Tibial artery (tissue), 4 donors: Measurements from ENCODE around the gene PRRX2.
A peak's percentile ranks its signal among the peaks of the same experiment; 100 is the strongest.

Source experiments
- DNase-seq, 2 donors: peaks; one replicate each; pipeline ENCODE4 v3.0.0-alpha.2; 2019
- H3K27ac ChIP-seq, 2 donors: fragments of 200-600 bp; sonication (generic) in 1 of 2; 1 replicate in 1 of 2; 2 replicates in 1 of 2; pipeline ENCODE4 v1.5.1; 2018 to 2019; ENCODE audit warnings: mild to moderate bottlenecking in 1 of 2
- H3K27me3 ChIP-seq, 2 donors: fragments of 200-600 bp; sonication (generic) in 1 of 2; one replicate each; pipeline versions ENCODE4 v1.5.1 to v1.6.0; 2016 to 2019
- H3K36me3 ChIP-seq, 3 donors: fragments of 200-600 bp; sonication (generic) in 2 of 3; one replicate each; pipeline ENCODE4 v1.5.1; 2016 to 2019; ENCODE audit warnings: mild to moderate bottlenecking in 2 of 3
- H3K4me1 ChIP-seq, 4 donors: fragments of 200-600 bp; sonication (generic) in 2 of 4; 1 replicate in 3 of 4; 2 replicates in 1 of 4; pipeline ENCODE4 v1.5.1; 2016 to 2019
- H3K4me3 ChIP-seq, 2 donors: fragments of 200-600 bp; sonication (generic) in 1 of 2; 1 replicate in 1 of 2; 2 replicates in 1 of 2; pipeline ENCODE4 v1.5.1; 2018 to 2019; ENCODE audit warnings: mild to moderate bottlenecking in 2 of 2
- H3K9me3 ChIP-seq, 3 donors: fragments of 200-600 bp; sonication (generic) in 1 of 3; one replicate each; pipeline ENCODE4 v1.5.1; 2016 to 2019
- intact Hi-C: fragments of 100-400 bp; cut with DNase I; formaldehyde crosslinking; loops from one replicate; pipeline ENCODE4 v1.15.0; 2023; ENCODE audit warnings: low total_unique reads
- TF ChIP-seq, protein P1 (sequence below), 2 experiments: fragments of 200-600 bp in 1 of 2; fragments of 450-650 bp in 1 of 2; IDR thresholded peaks; one replicate each; pipeline ENCODE4 v1.5.1; 2017 to 2019; ENCODE audit warnings: antibody characterized with exemption in 2 of 2, mild to moderate bottlenecking in 1 of 2, moderate library complexity in 1 of 2

The PRRX2 gene

DNA sequence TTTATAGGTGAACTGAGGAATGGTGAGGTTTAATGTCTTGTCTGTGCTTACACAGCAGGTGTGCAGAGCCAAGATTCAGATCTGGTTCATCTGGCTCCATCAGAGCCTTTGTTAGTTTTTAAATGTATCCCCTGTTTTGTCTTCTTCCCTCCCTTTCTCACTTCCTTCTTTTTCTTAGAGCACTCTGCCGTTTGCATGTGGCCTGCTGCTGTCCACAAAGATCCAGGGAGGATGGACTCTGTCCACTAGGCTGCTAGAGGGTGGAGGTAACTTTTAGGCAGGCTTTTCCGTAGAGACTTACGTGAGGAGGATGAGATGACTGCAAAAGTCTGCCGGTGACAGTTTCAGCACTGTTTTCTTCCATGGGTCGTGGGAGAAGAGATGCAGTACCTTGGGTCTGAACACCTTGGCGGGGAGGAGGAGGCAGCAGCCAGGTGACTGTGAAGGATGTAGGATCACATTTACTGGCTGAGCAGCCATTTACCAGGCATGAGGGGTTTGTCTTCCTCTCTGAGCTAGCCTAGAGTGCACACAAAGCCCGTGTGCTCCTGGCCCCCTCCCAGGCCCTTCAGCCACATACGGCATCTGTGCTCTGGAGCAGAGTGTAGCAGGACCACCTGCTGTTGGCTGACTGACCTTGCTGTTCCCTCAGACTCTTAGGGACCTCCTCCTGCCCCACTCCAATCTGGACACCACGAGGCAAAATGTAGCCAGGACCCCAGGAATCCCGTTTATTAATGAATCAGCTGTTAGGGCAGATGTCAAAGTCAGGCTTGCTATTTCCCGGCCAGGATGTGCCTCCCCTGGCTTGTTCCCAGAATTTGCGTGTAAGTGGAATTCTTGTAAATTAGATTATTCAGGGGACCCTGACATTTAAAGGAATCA lies 37.6 kb upstream of the PRRX2 start:
- peak overlapping the region; percentile 87 to 90 for H3K27ac ChIP-seq
- DNase-seq: no peak
- H3K36me3 ChIP-seq: peaks cover 0 to 5% (median 5%) of the 10 kb centered on the region in 3 donors
- H3K27me3 ChIP-seq: no peaks in the 10 kb centered on the region
- intact Hi-C loops: no loop called here
- TF ChIP-seq, protein P1, sequence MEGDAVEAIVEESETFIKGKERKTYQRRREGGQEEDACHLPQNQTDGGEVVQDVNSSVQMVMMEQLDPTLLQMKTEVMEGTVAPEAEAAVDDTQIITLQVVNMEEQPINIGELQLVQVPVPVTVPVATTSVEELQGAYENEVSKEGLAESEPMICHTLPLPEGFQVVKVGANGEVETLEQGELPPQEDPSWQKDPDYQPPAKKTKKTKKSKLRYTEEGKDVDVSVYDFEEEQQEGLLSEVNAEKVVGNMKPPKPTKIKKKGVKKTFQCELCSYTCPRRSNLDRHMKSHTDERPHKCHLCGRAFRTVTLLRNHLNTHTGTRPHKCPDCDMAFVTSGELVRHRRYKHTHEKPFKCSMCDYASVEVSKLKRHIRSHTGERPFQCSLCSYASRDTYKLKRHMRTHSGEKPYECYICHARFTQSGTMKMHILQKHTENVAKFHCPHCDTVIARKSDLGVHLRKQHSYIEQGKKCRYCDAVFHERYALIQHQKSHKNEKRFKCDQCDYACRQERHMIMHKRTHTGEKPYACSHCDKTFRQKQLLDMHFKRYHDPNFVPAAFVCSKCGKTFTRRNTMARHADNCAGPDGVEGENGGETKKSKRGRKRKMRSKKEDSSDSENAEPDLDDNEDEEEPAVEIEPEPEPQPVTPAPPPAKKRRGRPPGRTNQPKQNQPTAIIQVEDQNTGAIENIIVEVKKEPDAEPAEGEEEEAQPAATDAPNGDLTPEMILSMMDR (IDR thresholded peaks at IDR 0.05): no peak
- no peaks in the 10 kb centered on the region for H3K9me3 ChIP-seq
- H3K4me3 ChIP-seq: peak overlapping the region; percentile 72 to 79
- peaks cover 0 to 57% (median 46%) of the 10 kb centered on the region in 4 donors for H3K4me1 ChIP-seq

DNA sequence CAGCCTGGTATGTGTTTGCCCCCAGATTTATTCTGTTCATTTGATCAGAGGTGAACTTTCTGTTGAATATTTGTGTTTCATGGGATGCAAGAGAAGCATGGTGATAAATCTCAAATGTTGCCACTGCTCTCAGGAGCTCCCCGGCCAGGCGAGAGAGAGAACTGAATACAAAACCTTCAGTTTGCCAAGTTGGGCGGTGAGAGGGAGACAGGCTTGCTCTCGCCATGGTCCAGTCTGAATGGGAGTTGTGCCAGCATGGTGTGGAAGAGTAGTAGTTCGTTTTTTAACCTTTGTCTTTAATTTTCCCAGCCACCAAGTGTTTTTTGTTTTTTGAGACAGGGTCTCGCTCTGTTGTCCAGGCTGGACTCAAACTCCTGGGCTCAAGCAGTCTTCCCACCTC lies 36.7 kb upstream of the PRRX2 start:
- Histone ChIP-seq H3K27ac (no peak overlapping the region), H3K27me3 (no peaks in the 10 kb centered on the region), H3K36me3 (peaks cover 2 to 14% (median 13%) of the 10 kb centered on the region in 3 donors), H3K4me3 (no peak overlapping the region), H3K4me1 (peaks cover 0 to 57% (median 46%) of the 10 kb centered on the region in 4 donors), H3K9me3 (no peaks in the 10 kb centered on the region)
- DNase-seq: no peak
- TF ChIP-seq, protein P1 (IDR thresholded peaks at IDR 0.05): no peak
- intact Hi-C loops: no loop called here

DNA sequence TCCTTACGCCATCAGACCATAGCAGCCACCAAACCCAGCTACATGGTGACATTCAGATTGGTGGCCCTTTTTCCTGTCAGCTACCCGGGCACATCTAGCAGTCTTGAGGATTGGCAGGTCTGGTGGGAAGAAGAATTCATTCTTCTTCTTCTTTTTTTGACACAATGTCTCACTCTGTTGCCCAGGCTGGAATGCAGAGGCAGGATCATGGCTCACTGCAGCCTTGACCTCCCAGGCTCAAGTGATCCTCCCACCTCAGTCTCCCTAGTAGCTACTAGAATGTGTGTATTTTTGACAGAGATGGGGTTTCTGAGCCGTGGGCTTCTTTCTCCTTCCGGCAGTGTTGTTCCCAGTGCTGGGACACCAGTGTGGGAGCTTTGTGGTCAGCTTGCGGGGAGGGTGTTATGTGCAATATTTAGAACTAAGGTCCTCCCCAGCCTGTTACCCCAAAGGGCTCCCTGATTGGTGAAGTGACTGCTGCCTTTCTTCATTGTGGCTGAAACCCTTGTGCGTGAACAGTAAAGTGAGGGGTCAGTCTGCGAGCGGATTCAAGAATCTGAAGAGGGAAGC lies 36.1 kb upstream of the PRRX2 start:
- Histone ChIP-seq H3K27me3 (no peaks in the 10 kb centered on the region), H3K4me3 (no peak overlapping the region), H3K4me1 (peaks cover 0 to 55% (median 46%) of the 10 kb centered on the region in 4 donors), H3K27ac (no peak overlapping the region), H3K36me3 (peaks cover 9 to 20% (median 20%) of the 10 kb centered on the region in 3 donors), H3K9me3 (no peaks in the 10 kb centered on the region)
- intact Hi-C loops: no loop called here
- DNase-seq: no peak
- TF ChIP-seq, protein P1 (IDR thresholded peaks at IDR 0.05): no peak

DNA sequence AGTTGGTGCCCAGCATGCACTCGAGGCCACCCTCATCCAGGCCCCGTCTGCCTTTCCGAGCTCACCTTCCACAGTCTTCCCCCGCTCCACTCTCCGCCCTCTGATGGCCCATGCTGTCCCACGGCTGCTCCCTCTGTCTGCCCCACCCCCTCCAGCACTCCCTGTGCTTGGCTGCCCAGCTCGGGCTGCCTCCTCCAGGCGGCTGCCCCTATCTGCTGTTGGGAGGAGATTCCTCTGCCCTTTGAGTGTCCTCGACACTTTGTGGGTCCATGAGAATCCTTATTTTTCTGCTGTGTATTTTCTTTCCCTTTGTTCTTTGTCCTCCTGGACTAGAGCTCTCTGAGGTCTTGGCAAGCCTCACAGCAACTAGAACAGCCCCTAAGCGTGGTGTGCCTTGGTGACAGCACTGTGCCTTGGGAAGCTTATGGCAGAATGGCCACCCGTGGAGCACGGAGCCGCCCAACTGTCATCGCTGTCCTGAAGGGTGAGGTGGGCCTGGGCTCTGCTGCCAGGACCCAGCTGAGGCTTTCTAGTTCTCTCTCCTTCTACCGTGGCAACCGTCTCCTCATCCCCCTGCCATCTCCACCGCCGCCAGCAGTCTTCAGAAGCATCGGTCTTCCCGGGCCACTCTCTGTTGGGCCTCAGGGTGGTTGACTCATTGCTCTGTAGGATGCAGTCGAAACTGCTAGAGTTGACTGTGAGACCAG lies 34.3 kb upstream of the PRRX2 start:
- H3K4me3 ChIP-seq: no peak overlapping the region
- DNase-seq: no peak

DNA sequence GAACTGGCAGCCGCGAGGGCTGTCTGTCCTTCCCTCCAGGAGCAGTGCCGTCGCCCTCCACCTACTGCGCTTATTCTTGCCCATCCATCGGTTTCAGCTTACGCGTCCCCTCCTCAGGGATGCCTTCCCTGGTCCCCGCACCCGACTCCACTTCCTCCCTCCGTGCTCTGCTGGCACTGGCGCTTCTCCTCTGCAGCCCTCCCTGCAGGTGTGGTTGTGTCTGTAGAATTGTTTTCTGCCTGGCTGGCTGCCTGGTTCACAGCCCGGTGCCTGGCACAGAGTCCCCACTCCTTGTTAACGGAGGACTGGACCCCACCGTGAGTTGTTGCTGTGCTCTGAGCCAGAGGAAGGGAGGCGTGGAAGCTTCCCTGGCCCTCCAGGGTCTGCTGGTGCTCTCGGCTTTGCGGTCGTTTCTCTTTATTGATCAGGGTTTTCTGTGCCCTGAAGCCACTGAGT lies 33.7 kb upstream of the PRRX2 start:
- intact Hi-C loops: no loop called here

More for the DNA sequence above, 34.3 kb upstream of the PRRX2 start:
- H3K4me1 ChIP-seq: peaks cover 0 to 47% (median 39%) of the 10 kb centered on the region in 4 donors
- TF ChIP-seq, protein P1 (IDR thresholded peaks at IDR 0.05): no peak
- no peaks in the 10 kb centered on the region for H3K9me3 ChIP-seq
- no peak overlapping the region for H3K27ac ChIP-seq
- intact Hi-C loops: no loop called here
- H3K36me3 ChIP-seq: peaks cover 26 to 38% (median 38%) of the 10 kb centered on the region in 3 donors
- H3K27me3 ChIP-seq: no peaks in the 10 kb centered on the region

More for the DNA sequence above, 33.7 kb upstream of the PRRX2 start:
- Histone ChIP-seq H3K4me1 (peaks cover 0 to 45% (median 37%) of the 10 kb centered on the region in 4 donors), H3K27ac (no peak overlapping the region), H3K4me3 (no peak overlapping the region), H3K36me3 (peaks cover 32 to 44% (median 43%) of the 10 kb centered on the region in 3 donors), H3K27me3 (no peaks in the 10 kb centered on the region), H3K9me3 (no peaks in the 10 kb centered on the region)
- DNase-seq: no peak
- TF ChIP-seq, protein P1 (IDR thresholded peaks at IDR 0.05): no peak
